GM21447 (cell line): ENCODE data around the gene FAM171A2.
"Not testable (repeated sequence)": the region's sequence is repeated elsewhere in the genome, so short reads cannot be mapped to it uniquely, and the experiment has no call there.

Experiments used
- ATAC-seq: cut with Tn5 transposase; IDR thresholded peaks from one replicate; pipeline ENCODE4 v1.9.1; 2021; ENCODE audit not compliant: unreplicated experiment

Gene FAM171A2

DNA sequence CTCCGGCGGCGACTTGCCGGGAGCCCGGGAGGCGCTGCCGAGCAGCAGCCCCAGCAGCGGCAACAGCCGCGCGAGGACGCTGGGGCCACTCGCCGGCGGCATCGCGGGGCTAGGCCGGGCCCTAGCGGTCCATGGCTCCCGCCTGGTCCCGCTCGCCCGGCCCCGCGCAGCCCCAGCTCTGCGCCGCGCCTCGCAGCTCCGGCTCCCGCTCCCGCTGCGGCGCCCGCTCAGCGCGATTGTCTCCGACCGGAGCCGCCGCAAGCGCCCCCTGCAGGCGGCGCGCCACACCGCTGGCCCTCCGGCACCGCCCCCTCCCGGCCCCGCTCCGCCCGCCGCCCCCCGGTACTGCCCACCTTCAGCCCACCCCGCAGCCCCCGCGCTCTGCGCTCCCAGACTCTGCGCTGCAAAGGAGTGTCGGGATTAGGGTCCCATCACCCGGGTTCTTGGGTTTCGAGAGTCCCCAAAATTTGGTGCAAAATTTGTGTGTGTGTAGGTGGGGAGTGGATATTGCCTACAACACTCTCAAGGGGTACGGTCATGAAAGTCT is at the start of gene FAM171A2:
TSS of gene FAM171A2 (minus strand) at position 241 of the 547 bp plus-strand sequence. CDS start at position 102, 139 bp downstream.
- ATAC-seq = no peak

DNA sequence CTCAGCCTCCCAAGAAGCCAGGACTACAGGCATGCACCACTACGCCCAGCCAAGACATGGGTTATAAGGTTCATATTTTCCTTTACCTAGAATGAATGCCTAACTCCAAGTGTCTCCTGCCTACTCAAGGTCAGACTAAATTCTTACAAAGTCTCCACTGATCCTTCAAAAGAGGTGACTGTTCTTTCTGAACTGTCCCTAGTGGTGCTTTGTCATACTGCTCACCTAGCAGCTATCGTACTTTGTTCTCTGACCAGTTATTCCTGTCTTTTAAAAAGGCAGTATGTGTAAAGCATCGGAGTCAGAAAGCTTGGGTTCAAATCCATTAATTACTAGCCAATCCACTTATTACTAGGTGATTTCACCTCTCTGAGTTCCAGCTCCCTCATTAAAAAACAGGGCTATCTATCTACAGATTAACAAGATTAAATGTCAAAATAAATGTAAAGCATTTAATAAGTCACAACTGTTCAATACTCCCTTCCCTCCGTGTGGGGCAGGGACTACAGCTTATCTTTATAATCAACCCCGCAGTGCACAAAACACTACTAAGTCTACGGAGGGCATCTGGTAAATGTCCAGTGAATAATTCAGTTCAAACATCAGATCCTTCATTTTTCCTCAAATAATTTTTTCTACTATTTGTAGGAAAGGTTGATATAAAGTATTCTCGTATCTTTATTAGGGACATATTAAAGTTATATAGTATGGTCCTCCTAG is 45.8 kb upstream of the FAM171A2 start:
- ATAC-seq = no peak

DNA sequence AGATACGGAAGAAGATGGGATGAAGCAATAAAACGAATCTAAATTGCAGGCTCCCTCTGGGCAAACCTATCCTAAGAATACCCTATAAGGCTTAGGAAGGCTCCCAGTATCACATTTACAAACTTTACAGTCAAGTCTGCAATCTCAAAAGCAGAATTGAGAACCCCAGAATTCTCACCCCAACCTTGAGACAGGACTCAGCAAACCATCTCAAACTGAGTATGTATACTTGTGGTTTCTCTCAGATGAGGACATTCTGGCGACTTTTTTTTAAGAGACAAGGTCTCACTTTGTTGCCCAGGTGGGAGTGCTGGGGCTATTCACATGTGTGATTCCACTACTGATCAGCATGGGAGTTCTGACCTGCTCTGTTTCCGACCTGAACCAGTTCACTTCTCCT is 45.1 kb upstream of the FAM171A2 start:
- ATAC-seq = no peak

DNA sequence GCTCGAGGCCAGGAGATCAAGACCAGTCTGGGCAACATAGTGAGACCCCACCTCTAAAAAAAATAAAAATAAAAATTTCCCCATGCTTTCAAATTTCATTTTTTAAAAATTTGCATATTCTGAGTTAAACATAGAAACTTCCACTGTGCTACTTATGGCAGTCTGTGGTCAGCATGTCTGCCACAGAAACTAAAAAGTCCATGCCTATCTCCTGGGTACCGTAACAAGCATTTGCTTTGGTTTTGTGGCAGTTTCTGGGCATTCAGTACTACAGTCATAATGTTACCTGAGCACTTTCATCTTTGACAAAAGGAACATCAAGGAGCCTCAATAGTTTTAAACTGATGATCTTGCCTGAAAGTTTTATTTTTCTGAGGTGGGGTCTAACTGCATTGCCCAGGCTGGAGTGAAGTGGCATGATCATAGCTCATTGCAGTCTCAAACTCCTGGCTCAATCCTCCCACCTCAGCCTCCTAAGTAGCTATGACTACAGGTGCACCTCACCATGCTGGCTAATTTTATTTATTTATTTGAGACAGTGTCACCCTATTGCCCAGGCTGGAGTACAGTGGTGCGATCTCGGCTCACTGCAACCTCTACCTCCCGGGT is 39.0 kb upstream of the FAM171A2 start:
- peak; percentile 64 for ATAC-seq

DNA sequence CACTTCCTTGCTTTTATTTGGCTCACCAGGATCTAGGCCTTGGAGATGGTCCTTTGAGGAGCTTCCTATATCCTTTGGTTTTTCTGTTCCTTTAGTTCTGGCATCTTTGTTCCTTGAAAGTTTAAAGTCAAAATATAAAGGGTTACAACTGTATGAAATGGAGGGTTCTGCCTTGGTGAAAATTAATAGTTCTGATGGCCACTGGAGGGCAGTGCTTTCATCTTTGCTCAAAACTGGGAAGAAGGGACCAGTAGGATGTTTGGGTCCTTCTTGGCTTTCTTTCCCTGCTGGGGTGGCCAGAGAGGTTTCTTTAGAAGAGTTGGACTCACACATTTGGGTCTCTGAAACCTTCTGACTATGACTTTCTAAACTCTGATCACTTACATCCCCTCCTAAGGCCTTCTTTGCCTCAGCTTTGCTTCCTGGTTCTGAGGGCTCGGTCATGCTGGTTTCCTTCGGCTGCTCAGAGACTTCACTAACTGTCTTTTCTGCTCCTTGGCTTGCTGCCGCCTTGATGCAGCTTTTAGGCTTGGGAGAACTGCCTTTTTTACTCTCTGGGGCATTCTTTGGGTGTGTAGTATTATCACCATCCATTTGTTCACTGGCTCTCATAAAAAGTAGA is 36.7 kb upstream of the FAM171A2 start:
- ATAC-seq = no peak

DNA sequence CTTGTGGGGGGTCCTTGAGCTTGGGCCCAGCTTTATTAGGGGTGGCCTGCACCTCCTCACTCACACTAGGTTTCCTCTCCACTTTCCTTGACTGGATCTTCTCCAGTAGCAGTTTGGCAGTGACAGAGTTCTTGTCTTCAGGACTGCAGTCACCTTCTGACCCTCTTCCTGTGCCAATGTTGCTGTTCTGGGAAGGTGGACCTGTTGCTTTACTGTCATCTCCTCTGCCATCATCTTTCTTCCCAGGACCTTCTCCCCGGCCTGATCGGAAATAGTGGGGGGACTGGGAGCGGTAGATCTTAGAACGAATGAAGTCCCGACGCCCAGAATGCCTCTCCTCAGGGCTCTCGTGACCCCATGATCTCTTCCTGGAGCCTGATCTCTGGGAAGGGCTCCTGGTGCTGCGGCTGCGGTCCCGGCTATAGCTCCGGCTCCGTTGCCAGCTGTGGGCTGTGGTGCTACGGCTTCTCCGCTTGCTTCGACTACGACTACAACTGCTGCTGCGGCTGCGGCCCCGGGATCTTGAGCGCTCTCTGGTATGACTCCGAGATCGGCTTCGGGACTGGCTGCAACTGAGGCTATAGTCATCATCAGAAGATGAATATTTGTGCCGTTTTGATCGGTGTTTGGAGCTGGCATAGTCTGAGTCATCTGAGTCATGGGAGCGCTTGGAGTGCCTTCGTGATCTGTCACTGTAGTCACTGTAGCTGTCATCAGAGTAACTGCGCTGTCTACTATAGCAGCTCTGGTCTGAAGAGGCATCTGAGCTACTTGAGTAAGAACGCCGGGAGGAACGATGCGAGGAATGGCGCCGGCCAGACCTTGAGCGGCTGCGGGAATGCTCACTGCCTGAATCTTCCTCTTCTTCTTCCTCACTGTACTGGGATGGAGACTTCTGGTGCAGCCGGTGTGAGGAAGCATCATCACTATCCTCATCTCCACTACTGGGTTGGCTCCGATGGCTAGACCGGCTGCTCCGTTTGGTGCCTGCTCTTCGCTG is 35.3 kb upstream of the FAM171A2 start:
- no peak for ATAC-seq

DNA sequence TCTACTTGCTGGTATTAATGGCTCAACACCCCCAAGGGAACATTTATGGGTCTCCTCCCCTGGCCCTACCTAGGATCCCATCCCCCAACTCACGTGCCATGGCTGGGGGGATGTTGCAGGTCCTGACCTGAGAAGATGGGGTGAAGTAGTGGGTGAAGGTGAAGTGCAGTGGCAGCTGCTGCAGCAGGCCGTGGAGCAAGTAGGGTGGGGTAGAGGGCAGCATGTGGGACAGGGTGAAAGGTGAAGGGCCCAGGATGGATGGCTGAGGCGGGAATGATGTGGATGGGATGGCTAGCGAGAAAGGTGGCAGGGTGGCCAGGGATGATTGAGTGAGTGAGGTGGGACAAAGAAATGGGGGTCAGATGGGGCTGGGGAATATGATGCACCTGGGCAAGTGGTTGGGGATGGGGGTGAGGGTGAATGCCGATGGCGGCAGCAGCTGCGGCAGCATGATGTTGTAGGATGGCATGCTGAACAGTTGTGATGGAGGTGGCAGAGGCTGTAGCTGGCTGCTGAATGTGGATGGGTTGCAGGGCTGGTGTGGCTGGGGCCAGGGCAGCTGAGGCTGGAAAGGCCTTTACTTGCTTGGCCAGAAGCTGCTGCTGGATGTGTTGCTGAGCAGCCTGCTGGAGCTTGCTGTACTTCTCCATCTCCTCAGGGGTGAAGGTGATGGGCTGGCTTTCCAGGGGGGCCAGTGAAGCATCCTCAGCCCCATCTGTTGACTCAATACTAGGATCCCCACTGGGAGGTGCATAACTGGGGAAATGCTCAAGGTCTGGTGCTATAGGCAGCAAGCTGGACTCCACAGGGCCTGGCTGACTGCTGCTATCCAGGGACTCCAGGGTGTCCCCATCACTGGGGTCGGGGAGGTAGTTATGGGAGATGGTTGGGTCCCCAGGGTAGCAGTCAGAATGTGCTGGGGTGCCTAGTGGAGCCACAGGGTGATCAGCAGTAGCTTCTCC is 34.1 kb upstream of the FAM171A2 start:
- no peak for ATAC-seq

DNA sequence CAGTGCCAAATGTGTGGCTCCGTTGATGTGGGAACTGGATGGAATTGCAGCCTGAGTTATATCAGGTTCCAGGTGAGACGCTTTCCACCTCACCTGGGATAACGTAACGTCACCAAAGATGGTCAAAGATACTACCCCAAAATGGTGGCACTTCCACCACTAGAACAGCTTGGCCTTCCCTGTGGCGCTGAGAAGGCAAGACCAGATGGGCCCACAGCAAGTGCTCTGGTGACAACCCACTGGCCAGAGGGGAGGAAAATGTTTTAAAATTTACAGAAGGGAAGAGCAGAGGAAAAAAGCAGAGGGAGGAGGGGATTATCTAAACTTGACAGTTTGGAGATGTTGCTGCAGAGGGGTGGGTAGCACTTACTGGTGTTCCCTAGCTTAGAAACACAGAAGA is 33.3 kb upstream of the FAM171A2 start:
- no peak for ATAC-seq

DNA sequence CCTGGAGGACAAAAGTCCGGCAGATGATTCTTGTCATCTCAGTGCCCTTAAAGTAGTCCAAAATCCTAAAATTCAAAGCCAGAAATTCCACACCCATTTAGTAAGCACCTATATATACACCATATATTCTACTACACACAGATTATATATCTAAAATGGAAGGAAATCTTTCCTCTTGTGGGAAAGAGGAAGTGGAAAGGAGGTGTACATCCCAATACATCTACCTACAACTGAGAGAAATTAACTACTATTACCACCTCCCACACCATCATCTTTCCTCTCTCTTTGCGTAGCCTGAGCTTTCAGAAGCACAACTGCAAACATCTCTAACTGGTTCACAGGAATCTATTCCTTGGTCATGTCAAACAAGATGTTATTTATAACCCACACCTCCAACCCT is 31.2 kb upstream of the FAM171A2 start:
- ATAC-seq = no peak

DNA sequence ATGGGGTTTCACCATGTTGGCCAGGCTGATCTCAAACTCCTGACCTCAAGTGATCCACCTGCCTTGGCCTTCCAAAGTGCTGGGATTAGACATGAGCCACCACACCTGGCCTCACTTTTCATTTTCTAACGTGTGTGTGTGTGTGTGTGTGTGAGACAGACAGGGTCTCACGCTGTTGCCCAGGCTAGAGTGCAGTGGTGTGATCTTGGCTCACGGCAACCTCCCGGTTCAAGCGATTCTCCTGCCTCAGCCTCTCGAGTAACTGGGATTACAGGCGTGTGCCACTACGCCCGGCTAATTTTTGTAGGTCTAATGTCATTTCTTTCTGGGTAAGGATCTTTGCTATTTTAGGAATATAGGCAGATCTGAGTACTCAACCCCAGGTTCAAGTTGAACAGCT is 30.5 kb upstream of the FAM171A2 start:
- not testable (repeated sequence) for ATAC-seq

DNA sequence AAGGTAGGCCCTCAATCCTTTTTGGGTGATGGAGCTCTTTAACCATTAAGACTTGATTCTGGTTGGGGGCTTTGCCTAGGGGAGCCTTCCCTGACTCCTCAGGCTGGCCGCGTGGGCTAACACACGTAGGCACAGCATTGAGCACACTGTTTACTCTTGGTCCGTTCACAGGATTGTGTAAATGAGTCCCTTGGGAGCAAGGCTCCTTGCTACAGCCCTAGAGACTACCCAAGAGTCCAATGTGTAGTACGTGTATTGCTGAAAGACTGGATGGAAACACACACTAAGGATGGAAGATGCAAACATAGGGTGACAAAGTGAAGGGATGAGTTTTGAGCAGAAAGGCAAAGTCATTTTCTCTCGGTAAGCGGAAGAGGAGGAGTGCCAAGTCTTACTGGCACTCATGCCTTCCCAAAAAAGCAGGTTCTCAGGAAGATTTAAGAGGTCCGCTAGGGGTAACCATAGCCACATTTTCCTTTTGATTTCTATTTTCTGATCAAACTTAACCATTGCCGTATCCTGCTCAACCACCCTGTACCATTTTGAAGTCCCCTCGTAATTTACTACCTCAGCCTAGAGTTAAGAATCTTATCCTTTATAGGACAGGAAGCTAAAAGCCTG is 26.7 kb upstream of the FAM171A2 start:
- no peak for ATAC-seq

DNA sequence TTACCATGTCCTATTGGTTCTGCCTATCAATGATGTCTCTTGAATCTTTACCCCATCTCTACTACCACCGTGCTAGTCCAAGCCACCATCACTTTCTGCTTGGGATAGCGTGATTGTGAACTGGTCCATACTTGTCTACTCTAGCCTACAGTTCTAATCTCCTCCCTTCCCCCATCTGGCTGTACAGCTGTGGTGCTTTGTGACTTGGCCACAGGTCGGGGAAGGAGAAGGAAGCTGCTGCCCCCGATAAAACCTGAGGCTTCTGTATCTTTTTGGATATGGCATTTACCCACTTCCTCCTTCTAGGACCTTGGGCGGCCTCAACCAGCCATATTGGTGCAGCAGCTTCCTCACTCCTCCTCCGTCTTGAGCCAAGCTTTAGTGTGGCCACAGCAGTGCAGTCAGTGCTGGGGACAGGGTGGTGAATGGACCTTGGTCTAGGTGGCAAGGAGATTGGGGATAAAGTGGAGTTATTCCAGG is 26.1 kb upstream of the FAM171A2 start:
- ATAC-seq = no peak

DNA sequence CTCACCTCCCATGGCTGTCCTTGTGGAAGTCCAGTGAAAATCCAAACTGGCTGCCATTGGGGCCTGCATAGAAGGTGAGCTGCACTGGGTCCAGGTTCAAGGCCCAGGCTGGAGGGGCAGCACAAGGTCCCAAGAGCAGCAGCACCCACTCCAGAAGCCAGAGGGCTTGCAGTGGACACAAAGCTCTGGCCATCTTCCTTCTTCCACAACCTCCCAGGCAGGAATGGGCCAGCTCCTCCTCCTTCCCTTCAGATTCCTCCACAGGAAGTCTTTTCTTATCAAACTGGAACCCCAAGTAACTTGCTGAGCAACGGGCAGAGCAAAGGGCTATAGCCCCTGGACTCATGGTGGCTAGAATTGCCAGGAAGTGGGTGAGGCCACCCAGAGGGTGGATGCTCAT is 25.6 kb upstream of the FAM171A2 start, which contains the start of gene ITGA2B:
TSS of gene ITGA2B (minus strand) at position 369 of the 400 bp plus-strand sequence. CDS start at position 193, 176 bp downstream.
- ATAC-seq = no peak

DNA sequence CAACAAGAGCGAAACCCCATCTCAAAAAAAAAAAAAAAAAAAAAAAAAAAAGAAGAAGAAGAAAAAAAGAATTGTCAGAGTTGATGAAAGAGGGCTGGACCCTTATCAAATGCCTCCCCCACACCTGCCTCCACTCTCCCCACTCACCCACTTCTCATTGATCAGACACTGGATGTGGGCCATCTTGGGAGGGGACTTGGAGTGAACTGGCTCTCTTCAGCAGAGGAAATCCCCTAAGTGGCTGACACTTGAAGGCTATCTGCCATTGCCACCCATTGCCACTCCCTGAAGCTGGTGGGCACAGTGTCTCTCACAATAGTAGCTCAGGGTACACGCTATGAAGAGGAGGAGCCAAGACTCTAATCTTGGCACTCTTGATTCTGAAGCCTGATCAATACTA is 24.2 kb upstream of the FAM171A2 start:
- ATAC-seq = no peak

DNA sequence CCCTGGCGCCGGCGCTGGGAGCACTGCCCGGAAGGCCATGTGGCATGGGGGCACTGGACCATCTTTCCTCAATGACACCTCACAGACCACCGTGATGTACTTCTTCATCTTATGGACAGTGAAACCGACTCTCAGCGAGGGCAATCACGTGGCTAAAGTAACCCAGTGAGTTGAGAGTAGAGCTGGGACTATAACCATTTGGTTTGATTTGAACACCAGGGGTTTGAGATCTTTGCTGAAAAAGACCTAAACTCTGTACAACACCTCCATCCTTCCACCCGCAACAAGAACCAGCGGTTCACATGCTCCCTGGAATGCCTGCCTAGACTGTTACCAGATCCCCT is 22.5 kb upstream of the FAM171A2 start:
- ATAC-seq = no peak

DNA sequence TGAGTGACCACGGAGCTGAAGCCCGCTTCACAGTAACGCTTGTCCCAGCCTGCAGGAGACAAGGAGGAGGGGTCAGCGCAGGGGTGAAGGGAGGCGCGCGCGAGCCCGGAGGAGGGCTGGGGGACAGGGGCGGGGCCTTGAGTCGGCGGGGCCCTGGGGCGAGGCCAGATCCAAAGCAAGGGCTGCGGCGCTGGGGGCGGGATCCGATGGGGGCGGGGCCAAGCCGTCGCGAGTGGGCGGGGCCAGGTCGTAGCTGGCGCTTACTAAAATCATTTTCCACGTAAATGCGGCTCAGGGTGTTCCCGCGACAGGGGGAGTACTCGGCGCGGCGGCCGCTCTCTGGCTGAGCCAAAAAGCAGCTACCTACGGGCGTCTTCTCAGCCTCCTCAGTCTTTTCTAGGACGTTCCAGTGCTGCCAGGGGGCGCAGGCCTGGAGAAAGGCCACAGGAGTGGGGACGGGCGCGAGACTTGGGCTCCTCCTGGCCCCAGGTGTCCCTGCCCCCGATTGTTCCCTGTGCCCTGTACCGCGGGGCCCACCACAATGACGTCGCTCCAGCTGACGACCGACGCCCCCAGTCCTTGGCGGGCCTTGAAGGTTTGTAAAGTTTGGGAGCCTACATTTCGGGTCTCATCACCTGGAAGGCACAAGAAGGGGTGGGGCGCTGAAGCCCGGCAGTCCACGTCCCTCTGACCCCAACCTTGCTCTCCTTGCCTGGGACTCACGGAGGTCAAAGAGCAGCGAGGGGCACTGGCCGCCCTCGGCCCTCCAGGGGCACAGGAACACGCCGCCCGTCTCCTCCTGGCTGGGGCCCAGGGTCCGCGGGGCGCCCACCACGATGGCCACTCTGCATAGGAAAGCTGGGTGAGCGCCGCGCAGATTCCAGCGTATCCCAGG is 21.9 kb upstream of the FAM171A2 start:
- ATAC-seq = peak; percentile 64

DNA sequence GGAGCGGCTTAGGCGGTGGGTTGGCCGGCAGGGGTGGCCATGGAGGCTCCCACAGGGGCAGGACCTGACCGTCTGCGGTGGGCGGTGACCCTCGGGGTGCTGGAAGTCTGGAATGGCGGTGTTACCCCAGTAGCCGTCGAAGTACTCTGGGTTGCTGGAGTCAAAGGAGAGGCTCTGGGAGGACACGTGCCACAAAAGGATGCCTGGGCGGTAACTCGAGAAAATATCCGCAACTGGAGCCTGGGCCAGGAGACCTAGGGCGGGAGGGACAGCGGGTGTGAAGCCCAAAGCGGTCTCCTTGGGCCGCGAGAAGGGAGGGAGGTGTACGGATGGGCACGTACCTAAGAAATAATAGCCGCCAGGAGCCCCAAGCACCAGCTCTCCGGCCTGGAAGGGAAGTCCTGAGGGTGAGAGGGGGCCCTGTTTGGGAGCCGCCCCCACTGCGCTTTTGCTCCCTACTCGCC is 21.2 kb upstream of the FAM171A2 start:
- peak; percentile 27 for ATAC-seq

DNA sequence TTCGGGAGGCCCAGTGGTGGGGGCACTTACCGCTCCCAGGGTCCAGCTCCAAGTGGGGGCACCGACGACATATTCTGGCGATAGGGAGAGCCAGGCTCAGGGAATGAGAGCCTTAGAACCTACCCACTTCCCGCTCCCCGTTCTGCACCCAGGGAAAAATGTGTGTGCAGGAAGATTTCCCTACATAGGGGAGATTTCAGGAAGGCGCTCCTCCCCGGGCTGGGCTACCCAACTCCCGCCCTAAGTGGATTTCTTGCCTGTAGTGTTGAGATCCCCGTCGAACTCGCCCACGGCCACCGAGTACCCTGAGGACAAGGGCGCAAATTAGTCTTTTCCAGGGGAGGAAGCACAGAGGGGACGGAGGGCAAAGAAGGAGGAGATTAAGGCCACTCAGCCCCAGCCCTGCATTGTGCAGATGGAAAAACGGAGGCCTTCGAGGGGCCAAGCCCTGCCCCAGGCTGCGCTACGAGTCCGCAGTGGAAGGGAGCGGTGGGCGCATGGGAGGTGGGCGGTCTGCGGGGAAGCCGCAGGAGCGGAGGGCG is 20.7 kb upstream of the FAM171A2 start:
- no peak for ATAC-seq
